ENCODE data around the gene SPSB4.
A peak's percentile ranks its signal among the peaks of the same experiment; 100 is the strongest.

Gene SPSB4

GRCh38 chr3:141170678-141171295, 119.6 kb downstream of the SPSB4 start:
- no peak for DNase-seq

DNA sequence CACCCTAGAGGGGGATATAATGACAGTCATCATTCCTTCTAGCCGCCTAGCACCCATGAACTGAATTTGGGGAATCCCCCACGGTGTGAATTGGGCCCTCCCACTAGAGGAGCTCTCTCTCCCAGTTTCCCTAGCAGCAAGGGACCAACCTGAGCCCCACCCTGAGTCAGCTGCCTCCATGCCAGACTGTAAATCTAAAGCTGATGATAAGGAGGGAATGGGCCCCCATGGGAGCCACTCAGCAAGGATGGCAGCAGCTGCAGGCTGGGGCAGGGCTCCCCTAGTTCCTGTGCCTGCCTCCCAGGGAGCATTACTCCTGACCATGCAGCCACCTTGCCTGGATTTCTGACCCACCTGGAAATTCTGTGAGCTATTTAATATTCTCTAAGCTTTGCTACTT, 123.5 kb downstream of the SPSB4 start:
- DNase-seq: no peak

DNA sequence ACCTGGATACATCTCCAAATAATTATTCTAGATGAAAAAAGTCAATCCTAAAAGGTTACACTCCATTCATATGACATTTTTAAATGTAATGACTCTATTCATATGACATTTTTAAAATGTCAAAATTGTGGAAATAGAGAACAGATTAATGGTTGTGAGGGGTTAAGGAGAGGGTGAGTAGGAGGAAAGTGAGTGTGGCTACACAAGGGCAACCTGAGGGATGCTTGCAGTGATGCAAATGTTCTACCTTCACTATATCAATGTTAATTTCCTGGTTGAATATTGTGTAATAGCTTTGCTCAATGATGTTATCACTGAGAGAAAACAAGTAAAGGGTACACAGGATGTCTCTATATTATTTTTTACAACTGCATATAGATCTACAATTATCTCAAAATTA, 125.6 kb downstream of the SPSB4 start:
- no peak for DNase-seq

DNA sequence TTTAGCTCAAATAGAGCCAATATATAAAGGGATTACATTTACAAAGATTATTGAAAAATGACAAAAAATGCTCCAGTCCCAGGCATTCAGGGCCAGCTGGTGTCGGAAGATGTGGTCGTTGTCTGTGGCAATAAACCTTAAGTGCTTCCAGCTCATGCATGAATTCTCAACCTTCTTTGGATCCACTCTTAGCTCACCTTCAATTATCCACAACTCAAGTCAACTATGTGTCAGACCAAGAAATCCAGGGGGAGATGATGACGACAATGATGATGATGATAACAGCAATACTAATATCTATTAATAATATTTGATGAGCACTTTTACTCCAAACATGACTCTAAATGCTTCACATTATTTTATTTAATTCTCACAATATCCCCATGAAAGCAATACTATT, 126.9 kb downstream of the SPSB4 start:
- no peak for DNase-seq

DNA sequence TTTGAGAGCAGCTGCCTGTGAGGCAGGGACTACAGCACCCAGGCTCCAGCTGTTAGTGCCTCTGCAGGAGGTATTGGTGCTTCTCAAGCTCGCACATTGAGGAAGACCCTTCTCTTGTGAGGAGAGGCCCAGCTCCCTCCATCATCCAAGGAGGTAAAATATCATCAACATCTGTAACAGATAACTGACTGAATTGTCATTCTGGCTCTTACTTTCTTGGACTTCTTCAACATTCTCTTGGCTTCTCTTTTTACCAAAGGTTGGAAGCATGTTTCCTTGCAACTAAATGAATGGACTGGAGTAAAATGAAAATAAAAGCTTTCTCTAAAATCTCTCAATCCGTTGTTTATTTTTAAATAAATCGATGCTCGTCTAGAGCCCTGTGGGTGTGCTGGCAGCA, 127.4 kb downstream of the SPSB4 start:
- DNase-seq: no peak

- no peak for DNase-seq
Measured at GRCh38 chr3:141179983-141180382, 128.8 kb downstream of the SPSB4 start.

- DNase-seq: no peak
Measured at GRCh38 chr3:141181196-141181595, 130.0 kb downstream of the SPSB4 start.

DNA sequence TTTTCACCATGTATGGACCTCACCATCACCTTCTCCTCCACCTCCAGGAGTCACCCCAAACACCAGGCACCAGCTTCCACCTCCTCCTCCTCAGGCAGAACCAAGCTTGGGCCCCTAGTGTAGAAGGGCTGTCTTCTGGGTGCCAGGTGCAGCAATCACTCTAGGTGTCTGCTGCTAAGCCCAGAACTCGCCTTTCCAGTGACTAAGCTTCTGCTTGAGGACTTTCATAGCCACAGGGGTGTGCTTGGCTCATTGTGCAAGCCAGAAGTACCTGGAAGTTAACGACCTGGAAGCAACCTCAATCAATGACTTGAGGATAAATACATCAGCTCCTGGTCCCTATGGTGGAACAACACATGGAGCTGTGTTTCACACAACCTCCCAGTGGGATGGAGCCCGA, 130.7 kb downstream of the SPSB4 start:
- DNase-seq: no peak

DNA sequence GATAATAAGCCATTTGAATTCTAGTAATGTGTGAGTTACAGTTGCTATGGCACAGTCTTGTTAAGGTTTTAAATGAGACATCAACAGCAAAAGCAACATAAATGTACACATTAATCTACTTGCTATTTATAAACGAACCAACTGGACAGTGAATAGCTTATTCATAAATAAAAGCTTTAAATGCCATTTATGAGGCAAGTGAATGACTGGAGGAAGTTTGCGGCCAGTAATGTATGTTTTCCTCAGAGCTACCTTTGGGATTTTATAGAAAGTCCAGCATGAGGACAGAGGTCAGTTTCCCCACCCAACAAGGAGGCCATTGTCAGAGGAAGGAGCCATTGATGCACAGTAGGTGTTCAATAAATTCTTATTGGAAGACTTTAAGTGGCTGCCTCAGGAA, 132.5 kb downstream of the SPSB4 start:
- no peak for DNase-seq

- DNase-seq: no peak
Measured at GRCh38 chr3:141184430-141184829, 133.3 kb downstream of the SPSB4 start.

- no peak for DNase-seq
Measured at GRCh38 chr3:141191097-141191749, 140.1 kb downstream of the SPSB4 start.

GRCh38 chr3:141192345-141192744, 141.2 kb downstream of the SPSB4 start:
- DNase-seq: peak; percentile 91

- DNase-seq: no peak
Measured at GRCh38 chr3:141193066-141193830, 142.1 kb downstream of the SPSB4 start.

Data from NCI-H2081 treated with DMSO at 0.1 percent for 48 hours (cell line).